Common myeloid progenitor, CD34-positive (primary cell): Measurements from ENCODE around the gene CDS1. TPM values are rescaled to one million over a fixed set of nuclear protein-coding genes. Genes with fewer than 3 reads are reported as not detected.
"Not testable (repeated sequence)": the region's sequence is repeated elsewhere in the genome, so short reads cannot be mapped to it uniquely, and the experiment has no call there.

Experiments used
- CTCF ChIA-PET: fragments of 350-600 bp; sonication (Branson Sonifier 250); formaldehyde crosslinking; loops from one replicate; lab custom pipeline; 2021; ENCODE audit warnings: antibody characterized with exemption; lab: Charles Lee
- POLR2A ChIA-PET: fragments of 350-600 bp; sonication (Branson Sonifier 250); formaldehyde crosslinking; loops from one replicate; lab custom pipeline; 2021; ENCODE audit warnings: antibody characterized with exemption; lab: Charles Lee
- DNase-seq, 3 donors: peaks; one replicate each; pipeline versions ENCODE4 v3.0.0 to v3.0.0-alpha.2; 2013
- H3K27ac ChIP-seq, 2 experiments: 1 replicate in 1 of 2; 2 replicates in 1 of 2; pipeline ENCODE4 v1.7.0; 2013; ENCODE audit warnings: inconsistent platforms in 2 of 2, low read length in 2 of 2, mild to moderate bottlenecking in 2 of 2, low read depth in 1 of 2, moderate library complexity in 1 of 2; ENCODE audit not compliant: severe bottlenecking in 2 of 2, insufficient read depth in 1 of 2, poor library complexity in 1 of 2
- H3K27me3 ChIP-seq, 5 experiments: replicated peaks in 2 of 5; 1 replicate in 3 of 5; 2 replicates in 2 of 5; pipeline versions ENCODE4 v1.6.1 to v1.7.0; 2013; ENCODE audit warnings: low read length in 4 of 5, mild to moderate bottlenecking in 2 of 5, moderate library complexity in 2 of 5, inconsistent platforms in 1 of 5; ENCODE audit not compliant: insufficient read depth in 5 of 5, control insufficient read depth in 4 of 5
- H3K36me3 ChIP-seq, 4 experiments: 1 replicate in 2 of 4; 2 replicates in 2 of 4; pipeline versions ENCODE4 v1.6.1 to v1.7.0; 2013; ENCODE audit warnings: low read length in 3 of 4, control low read depth in 1 of 4, mild to moderate bottlenecking in 1 of 4; ENCODE audit not compliant: control insufficient read depth in 4 of 4, insufficient read depth in 4 of 4
- H3K4me1 ChIP-seq, 4 experiments: 1 replicate in 3 of 4; 2 replicates in 1 of 4; pipeline versions ENCODE4 v1.6.1 to v1.7.1; 2013; ENCODE audit warnings: low read length in 3 of 4, mild to moderate bottlenecking in 3 of 4, control low read depth in 1 of 4, inconsistent platforms in 1 of 4, moderate library complexity in 1 of 4; ENCODE audit not compliant: control insufficient read depth in 4 of 4, insufficient read depth in 4 of 4; ENCODE audit errors: control extremely low read depth in 1 of 4
- H3K4me3 ChIP-seq, 7 experiments: 1 replicate in 4 of 7; 2 replicates in 3 of 7; pipeline versions ENCODE4 v1.5.1 to v1.7.0; 2013; ENCODE audit warnings: mild to moderate bottlenecking in 7 of 7, low read length in 6 of 7, moderate library complexity in 6 of 7, inconsistent platforms in 2 of 7, low read depth in 2 of 7, control low read depth in 1 of 7; ENCODE audit not compliant: insufficient read depth in 4 of 7, control insufficient read depth in 1 of 7; ENCODE audit errors: extremely low read depth in 1 of 7
- H3K9me3 ChIP-seq, 5 experiments: 1 replicate in 4 of 5; 2 replicates in 1 of 5; pipeline versions ENCODE4 v1.6.1 to v1.7.1; 2013; ENCODE audit warnings: low read length in 4 of 5, mild to moderate bottlenecking in 2 of 5, inconsistent platforms in 1 of 5, low read depth in 1 of 5, moderate library complexity in 1 of 5; ENCODE audit not compliant: control insufficient read depth in 4 of 5, insufficient read depth in 2 of 5; ENCODE audit errors: control extremely low read depth in 1 of 5
- WGBS: methylation state at CpG from one replicate; pipeline ENCODE4 v1.1.5; 2013; ENCODE audit not compliant: insufficient coverage; 5-methylcytosine and 5-hydroxymethylcytosine counted together
- polyA plus RNA-seq: library from polyadenylated mRNA; unstranded; fragments of 120-200 nt; gene quantifications from one replicate; pipeline ENCODE4 v1.2.1, GENCODE V29; 2013

Gene CDS1
- 0.05 TPM for polyA plus RNA-seq

- WGBS: under 1% methylated on average over 73 of the region's 88 CpGs
- Histone ChIP-seq H3K27me3 (peaks cover 31 to 58% (median 34%) of the 10 kb centered on the region in 5 experiments), H3K4me3 (peak within 1 kb of the TSS; percentile 37 to 76 (median 72)), H3K36me3 (no peaks in the 10 kb centered on the region), H3K9me3 (peaks cover 0 to 6% (median 0%) of the 10 kb centered on the region in 5 experiments), H3K4me1 (peaks cover 0 to 21% (median 16%) of the 10 kb centered on the region in 4 experiments), H3K27ac (no peak within 1 kb of the TSS)
- ChIA-PET CTCF (interaction anchor here (1.3 kb wide), 1 partner anchor 387 kb away, joined by 3 read pairs; no protein-coding TSS in a partner anchor), POLR2A (no interaction called here)
- peak in 2 of 3 donors; percentile 33 to 50 for DNase-seq
Measured at GRCh38 chr4:84582988-84583875, at the start of gene CDS1. Gene CDS1, plus strand, starts transcription at chr4:84583127. Its CDS starts 275 bp downstream, at chr4:84583402.

- POLR2A ChIA-PET: no interaction called here
Measured at GRCh38 chr4:84535901-84536300, 47.0 kb upstream of the CDS1 start.

GRCh38 chr4:84545093-84545492 is 37.8 kb upstream of the CDS1 start:
- CTCF ChIA-PET: interaction anchor here (1.2 kb wide), 1 partner anchor 10 kb away, joined by 3 read pairs; no protein-coding TSS in a partner anchor
- no peak for DNase-seq
- Histone ChIP-seq H3K4me3 (no peak overlapping the region), H3K36me3 (no peaks in the 10 kb centered on the region), H3K27ac (no peak overlapping the region), H3K9me3 (no peaks in the 10 kb centered on the region), H3K27me3 (no peaks in the 10 kb centered on the region), H3K4me1 (no peaks in the 10 kb centered on the region)
- POLR2A ChIA-PET: no interaction called here
- 89% methylated on average over 5 of the region's 5 CpGs for WGBS

More at GRCh38 chr4:84535901-84536300, 47.0 kb upstream of the CDS1 start:
- WGBS: no CpG with 5 or more reads among the region's 2 CpGs
- H3K4me1 ChIP-seq: no peaks in the 10 kb centered on the region
- CTCF ChIA-PET: interaction anchor here (1.2 kb wide), 1 partner anchor 10 kb away, joined by 3 read pairs; no protein-coding TSS in a partner anchor
- H3K9me3 ChIP-seq: no peaks in the 10 kb centered on the region
- no peak overlapping the region for H3K27ac ChIP-seq
- no peak overlapping the region for H3K4me3 ChIP-seq
- DNase-seq: no peak
- H3K27me3 ChIP-seq: no peaks in the 10 kb centered on the region
- H3K36me3 ChIP-seq: no peaks in the 10 kb centered on the region

GRCh38 chr4:84547211-84547610 is 35.7 kb upstream of the CDS1 start:
- 94% methylated on average over 2 of the region's 3 CpGs for WGBS
- H3K36me3 ChIP-seq: no peaks in the 10 kb centered on the region
- H3K27ac ChIP-seq: no peak overlapping the region
- DNase-seq: no peak
- no peaks in the 10 kb centered on the region for H3K27me3 ChIP-seq
- H3K4me1 ChIP-seq: no peaks in the 10 kb centered on the region
- no peak overlapping the region for H3K4me3 ChIP-seq
- POLR2A ChIA-PET: no interaction called here
- CTCF ChIA-PET: no interaction called here
- H3K9me3 ChIP-seq: no peaks in the 10 kb centered on the region

- H3K9me3 ChIP-seq, POLR2A ChIA-PET, CTCF ChIA-PET, H3K4me1 ChIP-seq, H3K4me3 ChIP-seq, H3K27ac ChIP-seq, H3K36me3 ChIP-seq, DNase-seq, H3K27me3 ChIP-seq: not testable (repeated sequence)
- 100% methylated on average over 4 of the region's 6 CpGs for WGBS
Measured at GRCh38 chr4:84549191-84549590, 33.7 kb upstream of the CDS1 start.

GRCh38 chr4:84562156-84562555 is 20.8 kb upstream of the CDS1 start:
- no peak overlapping the region for H3K4me3 ChIP-seq
- H3K27ac ChIP-seq: no peak overlapping the region
- WGBS: 100% methylated on average over 4 of the region's 5 CpGs
- peaks cover 0 to 4% (median 0%) of the 10 kb centered on the region in 5 experiments for H3K27me3 ChIP-seq
- H3K9me3 ChIP-seq: no peaks in the 10 kb centered on the region
- ChIA-PET CTCF (no interaction called here), POLR2A (no interaction called here)
- DNase-seq: no peak
- H3K36me3 ChIP-seq: no peaks in the 10 kb centered on the region
- no peaks in the 10 kb centered on the region for H3K4me1 ChIP-seq

GRCh38 chr4:84563002-84563401 is 19.9 kb upstream of the CDS1 start:
- CTCF ChIA-PET: interaction anchor here (0.6 kb wide), 1 partner anchor 11 kb away, joined by 3 read pairs; no protein-coding TSS in a partner anchor
- Histone ChIP-seq H3K4me1 (no peaks in the 10 kb centered on the region), H3K27me3 (peaks cover 0 to 4% (median 0%) of the 10 kb centered on the region in 5 experiments), H3K9me3 (no peaks in the 10 kb centered on the region), H3K4me3 (no peak overlapping the region), H3K27ac (no peak overlapping the region), H3K36me3 (no peaks in the 10 kb centered on the region)
- POLR2A ChIA-PET: no interaction called here
- no peak for DNase-seq
- WGBS: 100% methylated on average over 3 of the region's 4 CpGs
